NCI-H187 (cell line): ENCODE data around the gene LRRC8D.
"Not testable (repeated sequence)": the region's sequence is repeated elsewhere in the genome, so short reads cannot be mapped to it uniquely, and the experiment has no call there.

Experiments
- DNase-seq, 2 experiments: peaks; one replicate each; lab custom pipeline; 2025; lab: John Stamatoyannopoulos, UW

The LRRC8D gene

DNA sequence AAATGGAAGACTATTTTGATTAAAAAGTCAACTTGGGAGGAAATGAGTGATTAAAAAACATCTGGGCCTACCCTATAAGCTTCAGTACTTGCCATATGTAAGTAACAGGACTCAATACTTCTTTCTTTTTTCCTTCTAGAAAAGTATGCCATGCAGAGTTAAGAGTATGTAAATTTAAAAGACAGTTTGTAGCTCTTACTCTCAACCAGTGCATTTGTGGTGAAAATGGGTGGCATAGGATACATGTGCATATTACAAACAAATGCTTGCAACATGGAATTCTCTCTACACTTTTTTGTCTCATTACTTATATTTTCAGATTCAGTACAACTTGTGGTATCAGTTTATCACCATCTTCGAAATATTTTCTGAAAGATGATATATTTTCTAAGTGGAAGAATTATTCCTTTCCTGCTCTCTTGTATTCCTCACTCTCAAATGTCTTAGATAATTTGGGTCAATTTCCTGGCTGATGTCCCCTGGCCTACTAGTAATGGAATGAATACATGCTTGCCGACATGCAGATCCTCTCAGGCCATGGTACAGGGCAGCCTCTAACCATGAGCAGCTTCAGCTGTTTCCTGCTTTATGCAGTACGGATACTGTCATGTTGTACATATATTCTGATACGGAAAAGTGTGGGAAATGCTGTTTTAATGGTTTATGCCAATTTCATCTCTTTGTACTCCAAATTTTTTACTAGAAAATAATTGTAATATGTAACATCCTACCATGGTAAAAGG lies 92.7 kb downstream of the LRRC8D start:
- DNase-seq = no peak

DNA sequence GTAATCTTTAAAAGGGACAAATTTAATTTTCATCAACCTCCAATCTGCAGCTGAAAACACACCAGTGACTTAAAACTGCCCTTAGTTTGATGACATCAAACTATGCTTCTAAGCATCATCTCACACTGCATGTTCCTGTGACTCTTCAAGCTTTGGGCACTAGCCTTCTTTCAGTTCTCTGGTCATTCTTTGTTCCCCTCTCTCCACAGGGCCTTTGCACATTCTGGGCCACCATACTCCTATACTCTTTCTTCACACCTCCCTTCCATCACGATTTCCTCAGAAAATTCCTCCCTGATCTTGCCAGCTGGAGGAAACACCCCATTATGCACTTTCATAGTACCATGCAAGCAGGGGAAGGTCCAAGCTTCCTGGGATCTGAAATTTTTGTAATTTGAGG lies 96.5 kb downstream of the LRRC8D start:
- no peak for DNase-seq

GRCh38 chr1:89918127-89918793 lies 97.4 kb downstream of the LRRC8D start:
- DNase-seq = no peak

GRCh38 chr1:89918794-89919155 lies 97.9 kb downstream of the LRRC8D start:
- DNase-seq = no peak

DNA sequence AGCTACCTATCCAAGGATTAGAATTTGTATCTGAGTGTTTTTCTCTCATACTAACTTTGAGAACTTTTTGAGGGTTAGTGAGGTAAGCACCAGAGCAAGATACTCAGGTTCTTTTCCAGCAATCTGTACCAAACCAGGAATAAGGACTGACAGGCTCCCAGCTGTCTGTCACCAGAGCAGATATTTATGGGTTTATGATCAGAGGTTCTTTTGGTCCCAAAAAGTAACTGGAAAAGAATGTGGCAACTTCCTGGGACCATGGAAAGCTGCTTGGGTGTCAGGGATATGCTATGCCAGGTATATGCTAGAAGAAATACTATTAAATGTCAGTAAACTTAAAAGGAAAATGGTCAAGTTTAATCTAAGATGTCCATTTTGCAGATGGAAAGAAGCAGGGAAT lies 98.3 kb downstream of the LRRC8D start:
- DNase-seq = no peak

DNA sequence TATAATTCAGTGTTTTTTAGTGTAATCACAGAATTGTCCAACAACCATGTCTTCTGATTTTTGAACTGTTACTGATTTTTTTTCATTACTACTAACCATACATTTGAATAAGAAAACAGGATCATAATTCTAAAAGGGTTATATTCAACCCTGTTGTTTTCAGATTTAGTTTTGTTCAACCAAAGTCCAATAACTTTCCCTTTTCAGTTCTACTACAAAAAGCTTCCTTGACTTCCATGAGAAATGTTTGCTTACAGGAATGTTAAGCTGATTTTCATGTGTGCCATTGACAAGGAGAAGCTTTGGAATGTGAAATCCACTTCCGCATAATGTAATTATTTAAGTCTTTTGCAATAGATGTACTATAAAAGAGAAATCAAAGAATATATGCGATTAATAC lies 102.1 kb downstream of the LRRC8D start:
- DNase-seq = no peak

GRCh38 chr1:89923517-89923916 lies 102.7 kb downstream of the LRRC8D start:
- DNase-seq = no peak

DNA sequence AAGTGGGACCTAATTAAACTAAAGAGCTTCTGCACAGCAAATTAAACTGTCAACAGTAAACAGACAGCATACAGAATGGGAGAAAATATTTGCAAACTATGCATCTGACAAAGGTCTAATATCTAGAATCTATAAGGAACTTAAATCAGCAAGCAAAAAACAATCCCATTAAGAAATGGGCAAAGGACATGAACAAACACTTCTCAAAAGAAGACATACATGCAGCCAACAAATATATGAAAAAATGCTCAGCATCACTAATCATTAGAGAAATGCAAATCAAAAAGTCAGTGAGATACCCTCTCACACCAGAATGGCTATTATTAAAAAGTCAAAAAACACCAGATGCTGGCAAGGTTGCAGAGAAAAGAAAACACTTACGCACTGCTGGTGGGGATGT lies 103.2 kb downstream of the LRRC8D start:
- DNase-seq = not testable (repeated sequence)

- no peak for DNase-seq
Measured at GRCh38 chr1:89927049-89927448, 106.2 kb downstream of the LRRC8D start.

DNA sequence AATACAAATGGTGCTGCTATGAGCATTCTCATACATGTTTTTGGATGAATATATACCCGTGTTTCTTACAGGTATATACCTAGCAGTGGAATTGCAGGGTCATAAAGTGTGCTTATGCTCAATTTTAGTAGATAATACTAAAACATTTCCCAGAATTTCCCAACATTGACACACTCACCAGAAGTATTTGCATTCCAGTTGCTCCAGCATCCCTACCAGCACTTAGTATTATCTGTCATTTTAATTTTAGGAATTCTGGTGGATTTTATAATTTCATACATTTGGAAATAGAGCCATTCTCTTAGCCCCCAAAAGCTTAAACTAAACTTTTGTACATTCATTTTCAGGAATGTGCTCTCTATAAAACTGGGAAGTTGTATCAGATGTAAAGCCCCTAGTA lies 106.6 kb downstream of the LRRC8D start:
- no peak for DNase-seq

DNA sequence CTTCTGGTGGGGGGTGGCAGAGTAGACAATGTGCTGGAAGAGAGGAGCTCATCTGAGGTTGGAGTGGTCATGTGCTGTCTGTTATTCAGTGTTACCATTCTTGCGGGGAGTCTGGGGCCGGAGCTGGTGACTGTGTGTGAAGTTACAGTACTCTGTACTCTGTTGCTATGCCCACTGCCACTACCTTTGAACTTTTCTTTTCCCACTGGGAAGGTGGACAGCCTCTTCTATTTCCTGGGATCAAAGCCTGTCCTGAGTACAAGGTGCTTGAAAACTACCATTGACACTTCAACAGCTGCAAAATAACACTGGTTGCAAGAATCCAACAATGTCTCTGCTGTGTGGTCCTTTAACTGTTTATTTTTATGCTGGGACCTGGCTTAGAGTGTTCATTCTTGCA lies 107.7 kb downstream of the LRRC8D start:
- no peak for DNase-seq

DNA sequence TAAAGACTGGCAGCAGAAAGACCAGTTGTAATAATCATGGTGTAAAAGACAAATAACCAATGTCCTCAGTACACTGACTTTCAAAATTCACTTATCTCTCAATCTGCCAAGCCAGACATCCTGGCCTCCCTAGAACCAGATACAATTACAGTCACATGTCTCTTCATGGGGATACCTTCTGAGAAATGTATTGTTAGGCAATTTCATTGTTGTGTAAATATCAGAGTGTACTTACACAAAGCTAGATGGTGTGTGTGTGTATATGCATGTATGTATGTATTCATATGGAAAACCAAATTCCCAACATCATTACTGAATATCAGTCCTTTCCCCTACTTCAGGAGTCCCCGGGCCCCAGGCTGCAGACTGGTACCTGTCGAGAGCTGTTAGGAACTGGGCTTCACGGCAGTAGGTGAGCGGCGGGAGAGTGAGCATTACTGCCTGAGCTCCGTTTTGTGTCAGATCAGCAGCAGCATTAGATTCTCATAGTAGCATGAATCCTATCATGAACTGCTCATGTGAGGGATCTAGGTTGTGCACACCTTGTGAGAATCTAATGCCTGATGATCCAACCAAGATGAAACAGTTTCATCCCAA lies 108.7 kb downstream of the LRRC8D start:
- DNase-seq = no peak

GRCh38 chr1:89930579-89930978 lies 109.7 kb downstream of the LRRC8D start:
- no peak for DNase-seq

DNA sequence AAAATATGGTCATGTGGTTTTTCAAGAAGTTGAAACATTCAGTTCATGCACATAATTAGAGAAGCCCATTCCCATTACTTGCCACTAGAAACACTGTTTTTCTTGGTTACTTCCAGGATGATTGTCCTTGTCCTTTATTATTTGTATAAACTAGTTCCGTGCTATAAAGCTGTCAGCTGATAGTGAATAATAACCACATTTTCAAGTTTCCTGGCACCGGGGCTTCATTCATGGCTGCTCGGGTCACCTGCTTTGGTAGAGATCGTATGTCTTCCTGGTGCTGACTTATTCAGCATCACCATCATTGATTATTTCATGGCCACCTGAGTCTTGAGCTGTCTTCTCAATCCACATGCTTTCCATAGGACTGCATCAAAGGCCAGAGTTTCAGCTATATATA lies 111.1 kb downstream of the LRRC8D start:
- DNase-seq = no peak

DNA sequence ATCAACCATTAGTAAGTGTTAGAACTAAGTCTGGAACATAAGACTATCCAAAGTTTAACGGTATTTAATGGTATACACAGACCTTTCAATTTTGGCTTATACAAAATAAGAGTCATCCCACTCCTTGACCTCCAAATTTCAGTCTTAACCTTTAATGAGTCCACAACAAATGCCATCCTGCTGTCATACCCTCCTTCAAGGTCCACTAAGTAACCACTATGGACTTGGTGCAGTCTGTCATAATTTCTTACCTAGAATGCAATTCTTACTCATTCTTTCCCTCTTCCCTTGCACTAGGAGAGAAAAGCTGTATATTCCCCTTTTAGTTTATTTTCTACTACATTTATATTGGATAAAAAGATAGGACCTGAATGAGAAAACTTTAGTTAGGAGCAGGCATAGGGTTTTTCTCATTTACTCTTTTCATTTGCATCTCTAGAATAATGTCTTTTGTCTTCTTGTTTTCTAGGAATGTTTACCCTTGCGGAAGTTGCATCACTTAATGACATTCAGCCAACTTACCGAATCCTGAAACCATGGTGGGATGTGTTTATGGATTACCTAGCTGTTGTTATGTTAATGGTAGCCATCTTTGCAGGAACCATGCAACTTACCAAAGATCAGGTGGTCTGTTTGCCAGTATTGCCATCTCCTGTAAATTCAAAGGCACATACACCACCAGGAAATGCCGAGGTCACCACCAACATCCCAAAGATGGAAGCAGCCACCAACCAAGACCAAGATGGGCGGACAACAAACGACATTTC lies 111.9 kb downstream of the LRRC8D start:
- DNase-seq = no peak

DNA sequence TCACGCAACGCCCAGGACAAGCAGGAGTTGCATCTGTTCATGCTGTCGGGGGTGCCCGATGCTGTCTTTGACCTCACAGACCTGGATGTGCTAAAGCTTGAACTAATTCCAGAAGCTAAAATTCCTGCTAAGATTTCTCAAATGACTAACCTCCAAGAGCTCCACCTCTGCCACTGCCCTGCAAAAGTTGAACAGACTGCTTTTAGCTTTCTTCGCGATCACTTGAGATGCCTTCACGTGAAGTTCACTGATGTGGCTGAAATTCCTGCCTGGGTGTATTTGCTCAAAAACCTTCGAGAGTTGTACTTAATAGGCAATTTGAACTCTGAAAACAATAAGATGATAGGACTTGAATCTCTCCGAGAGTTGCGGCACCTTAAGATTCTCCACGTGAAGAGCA lies 113.6 kb downstream of the LRRC8D start:
- no peak for DNase-seq

- DNase-seq = no peak
Measured at GRCh38 chr1:89935235-89935634, 114.4 kb downstream of the LRRC8D start.

- no peak for DNase-seq
Measured at GRCh38 chr1:89936694-89937093, 115.9 kb downstream of the LRRC8D start.

DNA sequence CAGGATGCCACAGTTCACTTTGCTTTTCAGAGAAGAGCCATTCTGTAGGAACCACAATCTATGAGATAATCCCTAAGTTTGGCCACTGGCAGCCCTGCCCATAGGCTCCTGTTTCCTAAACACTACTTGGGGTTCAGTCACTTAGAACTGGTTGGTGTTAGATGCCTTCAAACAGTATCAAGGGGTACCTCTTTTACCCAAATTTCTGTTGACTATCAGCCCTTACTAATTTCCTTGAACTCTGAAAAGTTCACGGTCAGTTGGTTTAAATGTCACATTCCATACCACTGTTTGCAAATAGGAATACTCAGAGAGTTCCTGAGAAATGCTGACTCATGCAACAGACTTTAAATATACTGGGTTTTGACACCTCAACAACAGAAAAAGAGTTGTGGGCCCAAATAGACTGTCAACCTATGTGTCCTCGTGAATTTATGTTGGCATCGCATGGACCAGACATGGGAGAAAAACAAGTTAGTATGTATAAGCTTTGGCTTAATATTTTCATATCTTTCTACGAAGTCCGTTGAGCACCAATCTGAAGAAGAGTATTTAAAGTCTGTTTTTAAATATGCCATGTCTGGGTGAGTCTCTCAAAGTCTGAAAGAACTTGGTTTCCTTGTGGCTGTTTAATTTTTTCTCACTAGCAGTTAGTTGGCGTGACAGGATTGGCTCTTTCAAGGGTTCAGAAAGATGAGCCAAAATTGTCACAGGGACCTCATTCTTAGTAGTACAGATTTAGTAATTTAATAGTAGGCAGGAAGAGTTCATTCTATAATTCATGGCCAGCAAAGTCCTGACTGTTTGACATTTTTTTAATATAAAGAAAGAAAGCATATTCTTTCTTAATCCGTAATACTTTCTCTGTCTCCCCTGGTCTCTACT lies 117.6 kb downstream of the LRRC8D start:
- DNase-seq = no peak

GRCh38 chr1:89939059-89939570 lies 118.3 kb downstream of the LRRC8D start:
- DNase-seq = no peak

GRCh38 chr1:89939693-89940438 lies 119.0 kb downstream of the LRRC8D start:
- no peak for DNase-seq
